Gastroesophageal sphincter (tissue), 4 donors: ENCODE data around the gene PPP3CA. TPM values are rescaled to one million over a fixed set of nuclear protein-coding genes. Genes with fewer than 3 reads are reported as not detected.
"Not testable (repeated sequence)": the region's sequence is repeated elsewhere in the genome, so short reads cannot be mapped to it uniquely, and the experiment has no call there.

Experiments
- ATAC-seq: fragments of 150-250 bp; one replicate; pipeline ENCODE4 v1.9.1; 2016; ENCODE audit warnings: mild to moderate bottlenecking, moderate library complexity
- H3K27ac ChIP-seq, 4 donors: fragments of 200-600 bp; sonication (generic) in 3 of 4; 1 replicate in 3 of 4; 2 replicates in 1 of 4; pipeline ENCODE4 v1.5.1; 2016 to 2019
- H3K27me3 ChIP-seq: fragments of 200-600 bp; sonication (generic); one replicate; pipeline ENCODE4 v1.5.1; 2019
- H3K36me3 ChIP-seq, 2 donors: fragments of 200-600 bp; sonication (generic); one replicate each; pipeline ENCODE4 v1.5.1; 2019; ENCODE audit warnings: control low read depth in 1 of 2
- H3K4me1 ChIP-seq, 3 donors: fragments of 200-600 bp; sonication (generic); 1 replicate in 2 of 3; 2 replicates in 1 of 3; pipeline ENCODE4 v1.5.1; 2016 to 2019; ENCODE audit warnings: control low read depth in 2 of 3
- H3K4me3 ChIP-seq, 2 donors: fragments of 200-600 bp; sonication (generic); one replicate each; pipeline ENCODE4 v1.5.1; 2019; ENCODE audit warnings: mild to moderate bottlenecking in 1 of 2, moderate library complexity in 1 of 2
- H3K9me3 ChIP-seq, 3 donors: fragments of 200-600 bp; sonication (generic); one replicate each; pipeline ENCODE4 v1.5.1; 2017 to 2019; ENCODE audit warnings: control low read depth in 2 of 3
- EP300 ChIP-seq: sonication (generic); formaldehyde crosslinking; IDR thresholded peaks from one replicate; pipeline ENCODE4 v1.6.1; 2017; ENCODE audit warnings: antibody characterized with exemption, mild to moderate bottlenecking
- POLR2A ChIP-seq, 2 donors: fragments of 450-650 bp; IDR thresholded peaks; one replicate each; pipeline ENCODE4 v1.6.1; 2017; ENCODE audit warnings: antibody characterized with exemption in 2 of 2, mild to moderate bottlenecking in 2 of 2, moderate library complexity in 1 of 2
- POLR2AphosphoS5 ChIP-seq: sonication (generic); formaldehyde crosslinking; IDR thresholded peaks from one replicate; pipeline ENCODE4 v1.6.1; 2017; ENCODE audit warnings: antibody characterized with exemption
- WGBS, 2 donors: methylation state at CpG; one replicate each; pipeline ENCODE4 v1.1.5; 2018; ENCODE audit warnings: low coverage in 1 of 2; 5-methylcytosine and 5-hydroxymethylcytosine counted together
- total RNA-seq, 4 donors: library from RNA; depleted of rRNA; stranded (reverse); fragments of >200 nt; gene quantifications; one replicate each; pipeline ENCODE4 v1.1.0, GENCODE V29; 2016
- TF ChIP-seq, protein P1 (sequence below), 4 experiments: fragments of 200-600 bp in 2 of 4; fragments of 450-650 bp in 2 of 4; sonication (generic) in 1 of 4; IDR thresholded peaks; one replicate each; pipeline ENCODE4 v1.5.1; 2017 to 2019; ENCODE audit warnings: antibody characterized with exemption in 4 of 4, mild to moderate bottlenecking in 2 of 4, moderate library complexity in 2 of 4

Gene PPP3CA
- total RNA-seq, 4 donors from 2014 or later = 21.1 to 29.2 (median 24.8) TPM

DNA sequence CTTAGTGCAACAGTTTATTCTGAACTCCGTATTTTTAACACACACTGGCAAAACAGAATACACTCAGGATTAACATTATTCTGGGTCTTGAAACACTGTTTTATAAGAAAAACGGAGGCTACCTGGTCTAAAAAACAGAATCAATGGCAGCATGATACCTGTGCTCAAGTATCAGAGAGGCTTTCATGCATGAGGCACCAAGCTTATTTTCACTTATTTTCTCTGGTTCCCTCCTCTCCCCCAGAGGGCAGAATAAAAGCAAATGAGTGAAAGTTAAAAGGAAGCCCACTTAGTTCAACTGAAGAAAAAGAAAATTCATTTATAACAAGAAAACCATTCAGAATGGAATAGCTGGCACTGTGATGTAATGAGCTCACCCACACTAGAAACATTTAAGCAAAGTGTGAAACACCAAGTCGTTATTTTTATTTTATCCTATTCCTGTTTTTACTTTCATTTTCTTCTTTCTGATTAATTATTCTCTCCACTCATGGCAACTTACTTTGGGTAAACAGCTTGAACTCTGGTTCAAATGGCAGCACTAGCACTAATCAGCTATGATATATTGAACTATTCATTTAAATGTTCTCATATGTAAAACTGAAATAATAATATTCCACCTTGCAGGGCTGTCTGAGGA is 211.8 kb downstream of the PPP3CA start:
- TF ChIP-seq POLR2A (IDR thresholded peaks at IDR 0.05) (no peak), EP300 (no peak)
- TF ChIP-seq, protein P1, sequence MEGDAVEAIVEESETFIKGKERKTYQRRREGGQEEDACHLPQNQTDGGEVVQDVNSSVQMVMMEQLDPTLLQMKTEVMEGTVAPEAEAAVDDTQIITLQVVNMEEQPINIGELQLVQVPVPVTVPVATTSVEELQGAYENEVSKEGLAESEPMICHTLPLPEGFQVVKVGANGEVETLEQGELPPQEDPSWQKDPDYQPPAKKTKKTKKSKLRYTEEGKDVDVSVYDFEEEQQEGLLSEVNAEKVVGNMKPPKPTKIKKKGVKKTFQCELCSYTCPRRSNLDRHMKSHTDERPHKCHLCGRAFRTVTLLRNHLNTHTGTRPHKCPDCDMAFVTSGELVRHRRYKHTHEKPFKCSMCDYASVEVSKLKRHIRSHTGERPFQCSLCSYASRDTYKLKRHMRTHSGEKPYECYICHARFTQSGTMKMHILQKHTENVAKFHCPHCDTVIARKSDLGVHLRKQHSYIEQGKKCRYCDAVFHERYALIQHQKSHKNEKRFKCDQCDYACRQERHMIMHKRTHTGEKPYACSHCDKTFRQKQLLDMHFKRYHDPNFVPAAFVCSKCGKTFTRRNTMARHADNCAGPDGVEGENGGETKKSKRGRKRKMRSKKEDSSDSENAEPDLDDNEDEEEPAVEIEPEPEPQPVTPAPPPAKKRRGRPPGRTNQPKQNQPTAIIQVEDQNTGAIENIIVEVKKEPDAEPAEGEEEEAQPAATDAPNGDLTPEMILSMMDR (IDR thresholded peaks at IDR 0.05) = no peak
- WGBS, 2 donors = 60 to 76% methylated on average over 3 of the region's 3 CpGs
- H3K9me3 ChIP-seq = no peaks in the 10 kb centered on the region
- no peaks in the 10 kb centered on the region for H3K36me3 ChIP-seq
- ATAC-seq = no peak
- H3K4me1 ChIP-seq = peaks cover 0 to 21% (median 0%) of the 10 kb centered on the region in 3 donors
- no peaks in the 10 kb centered on the region for H3K27me3 ChIP-seq
- H3K27ac ChIP-seq = no peak overlapping the region
- no peak overlapping the region for H3K4me3 ChIP-seq

DNA sequence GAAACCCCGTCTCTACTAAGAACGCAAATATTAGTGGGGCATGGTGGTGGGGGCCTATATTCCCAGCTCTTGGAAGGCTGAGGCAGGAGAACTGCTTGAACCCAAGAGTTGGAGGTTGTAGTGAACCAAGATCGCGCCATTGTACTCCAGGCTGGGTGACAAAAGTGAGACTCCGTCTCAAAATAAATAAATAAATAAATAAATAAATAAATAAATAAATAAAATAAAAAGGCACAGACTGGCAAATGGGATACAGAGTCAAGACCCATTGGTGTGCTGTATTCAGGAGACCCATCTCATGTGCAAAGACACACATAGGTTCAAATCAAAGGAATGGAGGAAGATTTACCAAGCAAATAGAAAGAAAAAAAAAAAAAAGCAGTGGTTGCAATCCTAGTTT is 216.3 kb downstream of the PPP3CA start:
- 89 to 100% methylated on average over 1 to 3 of the region's 5 CpGs for WGBS, 2 donors

DNA sequence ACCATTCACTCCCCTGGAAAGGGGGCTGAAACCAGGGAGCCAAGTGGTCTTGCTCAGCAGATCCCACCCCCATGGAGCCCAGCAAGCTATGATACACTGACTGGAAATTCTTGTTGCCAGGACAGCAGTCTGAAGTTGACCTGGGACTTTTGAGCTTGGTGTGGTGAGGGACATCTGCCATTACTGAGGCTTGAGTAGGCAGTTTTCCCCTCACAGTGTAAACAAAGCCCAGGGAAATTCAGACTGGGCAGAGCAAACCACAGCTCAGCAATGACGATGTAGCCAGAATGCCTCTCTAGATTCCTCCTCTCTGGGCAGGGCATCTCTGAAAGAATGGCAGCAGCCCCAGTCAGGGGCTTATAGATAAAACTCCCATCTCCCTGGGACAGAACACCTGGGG is 218.4 kb downstream of the PPP3CA start:
- not testable (repeated sequence) for H3K9me3 ChIP-seq, H3K4me3 ChIP-seq, H3K36me3 ChIP-seq, ATAC-seq, H3K27me3 ChIP-seq, H3K27ac ChIP-seq
- H3K4me1 ChIP-seq = peaks cover 0 to 11% (median 0%) of the 10 kb centered on the region in 3 donors
- WGBS, 2 donors = no CpG with 5 or more reads among the region's 1 CpG

More for the DNA sequence above, 216.3 kb downstream of the PPP3CA start:
- not testable (repeated sequence) for H3K27ac ChIP-seq, H3K36me3 ChIP-seq, H3K27me3 ChIP-seq, H3K9me3 ChIP-seq, ATAC-seq, H3K4me3 ChIP-seq
- H3K4me1 ChIP-seq = peaks cover 0 to 12% (median 0%) of the 10 kb centered on the region in 3 donors

DNA sequence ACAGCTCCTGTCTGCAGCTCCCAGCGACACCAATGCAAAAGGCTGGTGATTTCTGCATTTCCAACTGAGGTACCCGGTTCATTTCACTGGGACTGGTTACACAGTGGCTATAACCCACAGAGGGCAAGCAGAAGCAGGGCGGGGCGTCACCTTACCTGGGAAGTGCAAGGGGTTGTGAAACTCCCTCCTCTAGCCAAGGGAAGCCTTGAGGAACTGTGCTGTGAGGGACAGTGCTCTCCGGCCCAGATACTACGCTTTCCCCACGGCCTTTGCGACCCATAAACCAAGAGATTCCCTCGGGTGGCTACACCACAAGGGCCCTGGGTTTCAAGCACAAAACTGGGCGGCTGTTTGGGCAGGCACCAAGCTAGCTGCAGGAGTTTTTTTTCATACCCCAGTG is 218.9 kb downstream of the PPP3CA start:
- H3K36me3 ChIP-seq = no peaks in the 10 kb centered on the region
- no peak overlapping the region for H3K4me3 ChIP-seq
- H3K27ac ChIP-seq = no peak overlapping the region
- no peaks in the 10 kb centered on the region for H3K9me3 ChIP-seq
- ATAC-seq = no peak
- 92 to 93% methylated on average over 2 to 5 of the region's 10 CpGs for WGBS, 2 donors
- no peaks in the 10 kb centered on the region for H3K27me3 ChIP-seq
- H3K4me1 ChIP-seq = peaks cover 0 to 11% (median 0%) of the 10 kb centered on the region in 3 donors
- TF ChIP-seq POLR2A (IDR thresholded peaks at IDR 0.05) (no peak), POLR2AphosphoS5 (no peak), EP300 (no peak)
- TF ChIP-seq, protein P1 (IDR thresholded peaks at IDR 0.05) = no peak

- Histone ChIP-seq H3K4me3 (no peak overlapping the region), H3K4me1 (peaks cover 0 to 12% (median 0%) of the 10 kb centered on the region in 3 donors), H3K27me3 (no peaks in the 10 kb centered on the region), H3K36me3 (no peaks in the 10 kb centered on the region), H3K27ac (no peak overlapping the region), H3K9me3 (no peaks in the 10 kb centered on the region)
- WGBS, 2 donors = 84 to 93% methylated on average over 3 of the region's 3 CpGs
- no peak for ATAC-seq
- TF ChIP-seq EP300 (no peak), POLR2A (IDR thresholded peaks at IDR 0.05) (no peak)
- TF ChIP-seq, protein P1 (IDR thresholded peaks at IDR 0.05) = no peak
Observed at GRCh38 chr4:101127176-101127790, 220.0 kb downstream of the PPP3CA start.

- Histone ChIP-seq H3K9me3 (no peaks in the 10 kb centered on the region), H3K4me1 (peaks cover 0 to 18% (median 0%) of the 10 kb centered on the region in 3 donors), H3K27ac (no peak overlapping the region), H3K36me3 (no peaks in the 10 kb centered on the region), H3K27me3 (no peaks in the 10 kb centered on the region), H3K4me3 (no peak overlapping the region)
- WGBS, 2 donors = 25 to 28% methylated on average over 1 of the region's 1 CpG
- ATAC-seq = no peak
- TF ChIP-seq POLR2AphosphoS5 (peak; percentile 21), POLR2A (IDR thresholded peaks at IDR 0.05) (no peak)
Observed at GRCh38 chr4:101126059-101126458, 221.3 kb downstream of the PPP3CA start.
